GOT3 (cell line): ENCODE results near the gene LAMB3.

Source experiments
- DNase-seq: peaks from one replicate; lab custom pipeline; 2025; ENCODE audit warnings: mixed read lengths; lab: John Stamatoyannopoulos, UW

Gene LAMB3

DNA sequence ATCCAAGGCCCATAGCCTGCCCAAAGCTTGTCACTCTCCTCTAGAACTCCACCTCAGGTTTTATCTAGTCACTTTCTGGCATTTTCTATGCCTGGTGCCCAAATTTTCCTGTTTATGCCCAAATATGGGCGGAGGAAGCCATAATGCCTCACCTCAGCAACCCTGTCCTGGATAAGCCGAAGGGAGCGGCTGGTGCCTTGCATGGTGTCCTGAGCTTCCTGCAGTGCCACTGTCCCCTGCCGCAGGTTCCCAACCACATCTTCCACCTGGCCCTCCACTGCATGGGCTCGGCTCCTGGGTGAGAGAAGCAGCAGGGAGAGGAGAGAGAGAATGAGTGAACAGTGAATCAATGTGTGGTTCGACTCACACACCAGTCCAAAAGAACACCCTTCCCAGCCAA, 34.5 kb downstream of the LAMB3 start:
- DNase-seq = no peak

GRCh38 chr1:209617047-209617673, 35.1 kb downstream of the LAMB3 start:
- DNase-seq = no peak

DNA sequence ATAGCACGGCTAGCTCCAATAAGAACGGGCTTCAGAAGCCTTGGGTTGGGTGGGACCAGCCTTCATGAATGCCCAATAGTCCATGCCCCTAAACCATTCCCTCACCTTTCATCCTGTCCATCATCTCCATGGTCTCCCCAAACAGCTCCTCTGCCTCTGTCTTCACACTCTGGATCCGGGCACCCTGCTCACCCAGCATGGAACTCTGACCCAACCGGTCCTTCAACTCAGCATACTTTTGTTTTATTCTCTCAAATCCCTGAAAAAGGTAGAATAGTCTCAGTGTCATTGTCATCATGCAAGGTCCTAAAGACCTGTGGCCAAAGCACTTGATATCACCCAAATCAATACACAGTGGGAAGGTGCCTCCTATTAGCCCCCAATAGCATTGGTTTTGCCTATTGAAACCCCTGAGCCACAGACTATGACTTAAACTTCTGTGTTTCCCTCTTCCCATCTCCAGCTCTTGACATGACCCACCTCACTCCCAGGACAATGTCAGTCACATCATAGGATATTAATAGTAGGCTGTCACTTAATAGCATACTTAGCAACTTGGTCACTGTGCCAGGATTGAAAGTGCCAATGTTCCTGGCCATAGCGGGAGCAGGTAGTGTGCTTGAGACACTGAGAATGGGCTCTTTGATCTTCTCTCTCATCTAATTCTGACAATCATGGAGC, 35.7 kb downstream of the LAMB3 start:
- DNase-seq = no peak

DNA sequence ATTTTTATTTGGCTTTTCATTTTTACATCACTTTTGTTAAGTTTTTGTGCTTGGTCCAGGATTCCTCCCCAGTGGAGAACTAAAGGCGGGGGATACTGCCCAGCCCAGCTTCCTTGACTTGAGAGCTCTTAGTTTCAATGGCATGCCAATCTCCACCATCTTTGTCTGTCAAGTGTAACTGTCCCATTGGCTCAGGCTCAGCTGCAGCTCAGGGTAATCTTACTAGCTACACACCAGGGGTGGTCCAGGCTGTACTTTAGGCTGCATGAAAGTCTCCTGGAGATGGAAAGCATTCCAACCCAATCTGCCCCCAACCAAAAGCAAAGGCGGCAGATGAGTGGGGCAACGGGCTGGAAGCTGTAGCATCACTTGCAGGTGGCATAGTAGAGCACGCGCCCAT, 37.3 kb downstream of the LAMB3 start:
- DNase-seq = no peak

GRCh38 chr1:209614151-209614420, 38.1 kb downstream of the LAMB3 start:
- DNase-seq = no peak

DNA sequence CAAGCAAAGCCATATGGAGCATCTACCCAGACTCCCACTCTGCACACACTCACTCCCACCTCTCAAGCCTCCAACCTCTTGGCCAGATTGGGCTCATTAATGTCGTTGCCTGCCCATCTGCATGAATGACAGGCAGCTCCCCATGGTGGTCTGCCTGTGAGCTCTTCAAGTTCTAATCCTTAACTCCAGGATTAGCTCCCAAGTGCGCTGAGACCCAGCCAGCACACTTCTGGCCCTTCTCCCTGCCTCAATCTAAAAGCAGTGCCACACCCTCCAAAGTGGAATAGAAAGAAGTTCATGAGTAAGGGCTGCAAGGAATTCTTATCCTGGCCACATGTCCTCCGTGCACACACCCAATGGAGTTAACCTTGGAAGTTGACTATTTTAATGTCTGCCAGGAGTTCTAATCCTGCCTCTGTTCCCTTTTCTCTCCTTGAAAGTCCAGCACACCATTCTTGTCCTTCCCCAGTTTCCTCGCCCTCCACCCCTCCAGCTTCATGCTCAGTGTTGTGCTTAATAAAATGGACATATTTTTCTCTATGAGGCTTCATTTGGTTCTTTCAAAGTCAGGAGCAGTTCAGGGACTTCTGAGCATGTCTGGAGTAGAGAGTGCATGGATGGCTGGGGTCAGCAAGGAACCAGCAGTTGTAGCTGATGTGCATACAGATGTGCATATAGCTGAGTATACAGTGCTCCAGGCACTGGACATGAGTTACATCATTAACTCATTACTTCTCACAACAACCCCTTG, 38.6 kb downstream of the LAMB3 start:
- no peak for DNase-seq

GRCh38 chr1:209612646-209613399, 39.4 kb downstream of the LAMB3 start:
- no peak for DNase-seq

DNA sequence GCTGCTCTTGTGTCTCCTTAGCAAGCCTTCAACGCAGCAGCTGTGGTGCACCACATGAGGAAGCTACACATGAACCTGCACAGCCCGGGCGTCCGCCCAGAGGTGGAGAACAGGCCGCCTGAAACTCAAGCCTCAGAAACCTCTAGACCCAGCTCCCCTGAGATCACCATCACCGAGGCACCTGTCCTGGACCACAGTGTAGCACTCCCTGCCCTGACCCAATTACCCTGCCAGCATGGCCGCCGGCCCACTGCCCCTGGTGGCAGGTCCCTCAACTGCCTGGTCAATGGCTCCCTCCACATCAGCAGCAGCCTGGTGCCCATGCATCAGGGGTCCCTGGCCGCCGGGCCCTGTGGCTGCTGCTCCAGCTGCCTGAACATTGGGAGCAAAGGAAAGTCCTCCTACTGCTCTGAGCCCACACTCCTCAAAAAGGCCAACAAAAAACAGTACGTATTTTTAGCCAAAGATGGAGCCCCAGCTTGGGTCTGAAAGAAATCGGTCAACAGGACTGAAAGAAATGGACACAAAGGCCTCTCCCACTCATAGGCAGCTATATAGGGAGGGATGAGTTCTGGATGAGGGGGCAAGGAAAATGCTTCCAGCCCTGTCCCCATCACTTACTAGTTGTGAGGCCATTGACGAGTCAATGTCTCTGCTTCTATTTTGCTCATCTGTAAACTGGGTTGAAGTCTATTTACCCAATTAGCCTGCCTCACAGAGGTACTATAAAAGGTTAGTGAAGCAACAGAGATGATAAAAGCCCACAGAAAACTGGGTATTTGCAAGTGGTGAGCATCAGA, 40.3 kb downstream of the LAMB3 start:
- DNase-seq = no peak

DNA sequence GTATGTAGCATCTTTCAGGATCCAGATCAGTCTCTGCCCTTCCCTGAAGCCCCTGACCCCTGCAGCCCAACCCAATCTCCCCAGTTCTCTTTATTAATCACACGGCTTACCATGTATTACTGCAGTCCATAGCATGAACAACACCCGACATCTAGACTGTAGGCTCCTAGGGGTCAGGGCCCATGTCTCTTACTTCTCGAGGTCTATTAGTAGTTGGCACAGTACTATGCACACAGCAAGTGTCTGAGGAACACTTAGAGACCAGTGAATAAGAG, 41.7 kb downstream of the LAMB3 start:
- no peak for DNase-seq

- no peak for DNase-seq
Observed at GRCh38 chr1:209609791-209610630, 42.2 kb downstream of the LAMB3 start.

DNA sequence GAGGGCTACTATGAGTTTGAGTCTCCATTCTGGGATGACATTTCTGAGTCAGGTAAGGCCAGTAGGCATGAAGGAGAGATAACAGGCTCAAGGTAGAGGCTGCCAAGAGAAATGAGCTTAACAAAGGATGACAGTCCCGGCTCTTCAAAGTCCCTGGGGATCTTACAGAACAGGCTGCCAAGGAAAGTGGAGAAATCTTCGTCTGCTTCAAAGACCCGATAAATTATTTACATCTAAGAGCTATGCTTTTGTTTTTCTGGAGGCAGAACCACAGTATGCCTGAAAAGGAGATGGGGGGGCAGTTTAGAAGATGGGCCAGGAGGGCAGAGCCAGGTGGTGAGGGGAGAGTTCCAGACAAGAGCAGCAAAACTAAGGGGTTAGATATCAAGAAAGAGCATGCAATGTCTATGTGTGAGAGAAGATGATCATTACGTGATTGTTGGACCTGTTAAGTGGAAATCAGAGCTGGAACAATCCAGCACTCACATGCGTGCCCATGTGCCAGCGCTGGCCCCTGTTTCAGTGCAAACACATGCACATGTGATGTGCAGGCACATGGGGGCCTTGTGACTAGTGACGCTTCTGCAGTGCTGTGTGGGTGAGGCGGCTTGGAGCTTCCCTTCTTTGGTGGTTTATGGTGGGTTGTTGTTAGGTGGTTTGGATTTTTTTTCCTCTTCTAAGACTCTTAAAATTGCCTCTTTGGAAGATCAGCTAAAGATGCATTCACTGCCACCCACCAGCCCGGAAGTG, 43.0 kb downstream of the LAMB3 start:
- DNase-seq = no peak

- no peak for DNase-seq
Observed at GRCh38 chr1:209607795-209608178, 44.4 kb downstream of the LAMB3 start.

DNA sequence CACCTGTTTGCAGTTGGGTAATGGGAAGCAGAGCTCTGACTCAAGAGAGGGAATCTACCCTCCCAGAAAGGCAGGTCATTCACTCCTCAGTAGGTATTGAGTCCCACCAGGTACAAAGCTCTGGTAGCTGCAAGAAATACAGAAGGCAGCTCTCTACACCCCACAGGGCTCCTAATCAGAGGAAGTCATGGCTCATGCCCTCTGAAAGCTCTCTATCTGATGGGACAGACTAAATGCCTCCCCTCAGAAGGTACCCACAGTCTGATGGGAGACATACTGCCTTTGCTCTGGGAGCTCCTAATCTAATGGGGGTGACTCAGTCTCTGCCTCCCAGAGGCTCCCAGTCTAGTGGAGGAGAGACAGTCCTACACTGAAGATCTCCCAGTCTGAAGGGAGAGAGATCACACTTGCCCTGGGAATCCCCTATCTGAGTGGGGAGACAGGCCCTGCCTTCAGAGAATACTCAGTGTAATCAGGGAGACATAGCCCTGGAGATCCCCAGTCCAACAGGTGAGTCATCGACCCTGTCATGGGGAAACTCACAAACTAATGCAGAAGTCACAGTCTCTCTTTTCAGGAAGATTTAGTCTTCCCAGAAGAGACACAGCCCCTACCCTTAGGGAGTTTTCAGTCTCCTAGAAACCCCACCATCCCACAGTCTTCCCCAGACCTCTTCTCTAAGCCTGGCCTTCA, 45.0 kb downstream of the LAMB3 start:
- DNase-seq = no peak

- DNase-seq = no peak
Observed at GRCh38 chr1:209603877-209604276, 48.3 kb downstream of the LAMB3 start.

DNA sequence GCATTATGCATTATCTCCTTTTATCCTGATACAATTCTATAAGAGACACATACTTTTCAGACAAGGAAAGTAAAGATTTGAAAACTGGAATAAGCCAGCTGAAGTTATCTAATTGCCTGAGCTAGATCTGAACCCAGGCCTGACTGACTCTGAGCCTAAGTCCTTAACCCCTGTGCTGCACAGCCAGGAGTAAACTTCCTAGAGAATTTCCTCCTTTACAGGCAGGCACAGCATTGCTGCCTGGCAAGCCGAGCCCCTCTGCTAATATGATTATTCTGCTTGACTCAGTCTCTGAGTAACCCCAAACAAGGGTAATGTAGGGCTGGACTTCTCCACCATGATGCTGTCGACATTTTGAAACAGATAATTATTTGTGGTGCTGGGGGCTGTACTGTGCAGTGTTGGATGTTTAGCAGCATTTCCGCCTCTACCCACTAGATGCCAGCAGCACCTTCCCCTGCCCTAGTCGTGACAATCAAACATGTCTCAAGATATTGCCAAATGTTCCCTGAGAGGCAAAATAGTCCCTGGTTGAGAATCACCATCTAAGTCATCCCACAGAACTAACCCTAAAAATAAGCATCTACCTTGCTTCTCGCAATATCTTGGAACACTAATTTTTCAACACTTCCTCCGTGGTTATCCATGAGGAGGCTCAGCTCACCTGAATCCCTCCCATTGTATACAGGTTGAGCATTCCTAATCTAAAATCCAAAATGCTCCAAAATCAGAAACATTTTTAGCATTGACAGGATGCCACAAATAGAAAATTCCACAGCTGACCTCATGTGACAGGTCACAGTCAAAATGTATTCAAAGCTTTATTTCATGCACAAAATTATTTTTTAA, 50.2 kb downstream of the LAMB3 start:
- no peak for DNase-seq

DNA sequence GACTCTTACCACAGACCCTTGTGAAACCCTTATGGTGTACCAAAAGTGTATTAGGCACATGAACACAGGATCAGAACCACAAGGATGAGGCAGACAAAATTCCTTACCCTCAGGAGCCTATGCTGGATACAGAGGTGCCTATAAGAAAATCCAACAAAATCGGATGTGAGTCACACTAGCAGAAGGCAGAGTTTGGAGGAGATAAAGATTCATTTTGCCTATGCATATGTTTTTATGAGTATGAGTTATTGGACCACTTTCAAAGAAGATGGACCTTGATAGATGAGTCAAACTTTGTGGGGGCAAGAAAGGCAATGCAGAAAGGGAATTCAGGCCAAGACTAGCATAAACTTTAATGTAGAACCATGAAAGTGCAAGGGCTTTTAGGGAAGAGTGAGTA, 51.7 kb downstream of the LAMB3 start:
- no peak for DNase-seq

GRCh38 chr1:209598227-209598626, 54.0 kb downstream of the LAMB3 start:
- no peak for DNase-seq

- DNase-seq = no peak
Observed at GRCh38 chr1:209597499-209597898, 54.7 kb downstream of the LAMB3 start.
